Astrocyte (in vitro differentiated cells and primary cell): ENCODE results near the gene CD247. TPM values are rescaled to one million over a fixed set of nuclear protein-coding genes. Genes with fewer than 3 reads are reported as not detected.

ENCODE experiments used
- DNase-seq: peaks from one replicate; pipeline ENCODE4 v3.0.0-alpha.2; 2010; ENCODE audit warnings: low read depth
- FAIRE-seq: peaks from 2 replicates; lab custom pipeline; 2011; peaks lifted over from hg19 to GRCh38; lab: Jason Lieb, UNC
- H2AFZ ChIP-seq: 2 replicates; pipeline ENCODE4 v1.6.0; 2012; ENCODE audit warnings: low read depth, low read length, inconsistent platforms
- H3K27ac ChIP-seq: 2 replicates; pipeline ENCODE4 v1.5.1; 2011; ENCODE audit warnings: low read depth, low read length, inconsistent platforms
- H3K27me3 ChIP-seq: 2 replicates; pipeline ENCODE4 v1.6.0; 2011; ENCODE audit warnings: low read length, inconsistent platforms; ENCODE audit not compliant: insufficient read depth
- H3K36me3 ChIP-seq: 2 replicates; pipeline ENCODE4 v1.5.1; 2011; ENCODE audit warnings: low read length, inconsistent platforms; ENCODE audit not compliant: insufficient read depth
- H3K4me1 ChIP-seq: 2 replicates; pipeline ENCODE4 v1.5.1; 2011; ENCODE audit warnings: low read length, inconsistent platforms; ENCODE audit not compliant: insufficient read depth
- H3K4me2 ChIP-seq: 2 replicates; pipeline ENCODE4 v1.6.0; 2012; ENCODE audit warnings: low read length, inconsistent platforms
- H3K4me3 ChIP-seq: 2 replicates; pipeline ENCODE4 v1.5.1; 2011; ENCODE audit warnings: low read depth, mild to moderate bottlenecking, low read length, inconsistent platforms; ENCODE audit not compliant: insufficient read depth
- H3K79me2 ChIP-seq: 2 replicates; pipeline ENCODE4 v1.6.0; 2012; ENCODE audit warnings: mild to moderate bottlenecking, low read length, inconsistent platforms; ENCODE audit not compliant: insufficient read depth
- H3K9ac ChIP-seq: 2 replicates; pipeline ENCODE4 v1.6.0; 2012; ENCODE audit warnings: mild to moderate bottlenecking, low read length, inconsistent platforms
- H3K9me3 ChIP-seq: 2 replicates; pipeline ENCODE4 v1.5.1; 2012; ENCODE audit warnings: low read depth, mild to moderate bottlenecking, low read length, inconsistent platforms; ENCODE audit not compliant: insufficient read depth
- H4K20me1 ChIP-seq: 2 replicates; pipeline ENCODE4 v1.6.0; 2012; ENCODE audit warnings: low read length, inconsistent platforms; ENCODE audit not compliant: insufficient read depth
- H3K27ac Mint-ChIP-seq: one replicate; pipeline ENCODE4 v1.8.0; 2021; ENCODE audit warnings: mild to moderate bottlenecking, mixed read lengths; ENCODE audit not compliant: unreplicated experiment
- H3K27me3 Mint-ChIP-seq: one replicate; pipeline ENCODE4 v1.8.0; 2021; ENCODE audit warnings: low read depth, mixed read lengths; ENCODE audit not compliant: unreplicated experiment
- H3K36me3 Mint-ChIP-seq: one replicate; pipeline ENCODE4 v1.8.0; 2021; ENCODE audit warnings: low read depth, mixed read lengths; ENCODE audit not compliant: unreplicated experiment
- H3K4me1 Mint-ChIP-seq: one replicate; pipeline ENCODE4 v1.8.0; 2021; ENCODE audit warnings: low read depth, mixed read lengths; ENCODE audit not compliant: unreplicated experiment
- H3K4me3 Mint-ChIP-seq: one replicate; pipeline ENCODE4 v1.8.0; 2021; ENCODE audit warnings: mild to moderate bottlenecking, moderate library complexity, mixed read lengths; ENCODE audit not compliant: unreplicated experiment
- H3K9me3 Mint-ChIP-seq: one replicate; pipeline ENCODE4 v1.8.0; 2021; ENCODE audit warnings: mild to moderate bottlenecking, mixed read lengths; ENCODE audit not compliant: unreplicated experiment
- EZH2 ChIP-seq: IDR thresholded peaks from 2 replicates; pipeline ENCODE4 v1.6.1; 2012; ENCODE audit warnings: mild to moderate bottlenecking, low read length, inconsistent platforms; ENCODE audit not compliant: insufficient read depth
- total RNA-seq: library from RNA; stranded (reverse); gene quantifications from 2 replicates; pipeline ENCODE4 v1.2.1, GENCODE V29; 2021
- TF ChIP-seq, protein P1 (sequence below): IDR thresholded peaks from 2 replicates; pipeline ENCODE4 v1.5.1; 2011; ENCODE audit warnings: low read depth, mild to moderate bottlenecking, inconsistent platforms, low read length, moderate library complexity; ENCODE audit not compliant: insufficient read depth

The CD247 gene
- total RNA-seq, 1 donor from 2014 or later: not detected

DNA sequence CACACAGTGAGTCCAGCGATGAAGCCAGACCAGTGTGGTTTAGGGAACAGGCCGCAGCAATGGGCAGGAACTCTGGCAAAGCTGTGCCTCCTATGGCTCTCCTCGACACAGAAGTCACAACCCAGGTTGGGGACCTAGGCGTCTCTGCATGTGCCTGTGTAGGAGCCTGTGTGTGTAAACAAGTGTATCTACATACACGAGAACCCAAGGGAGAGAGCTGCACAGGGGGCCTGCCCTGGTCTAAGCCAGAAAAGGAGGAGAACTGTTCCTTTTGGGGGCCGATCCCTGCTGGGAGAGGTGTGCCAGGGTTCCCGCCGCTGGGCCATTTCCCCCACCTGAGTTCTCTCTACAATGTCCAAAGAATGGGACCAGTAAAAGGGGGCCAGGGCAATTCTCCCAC is 56.0 kb downstream of the CD247 start:
- Histone ChIP-seq H3K27me3 (peaks cover 14% of the 10 kb centered on the region), H3K4me3 (no peak overlapping the region), H3K9me3 (no peaks in the 10 kb centered on the region), H3K4me2 (no peak overlapping the region), H4K20me1 (no peaks in the 10 kb centered on the region), H3K79me2 (no peaks in the 10 kb centered on the region), H2AFZ (no peak overlapping the region), H3K27ac (no peak overlapping the region), H3K36me3 (no peaks in the 10 kb centered on the region), H3K4me1 (no peaks in the 10 kb centered on the region), H3K9ac (no peak overlapping the region)
- no peaks in the 10 kb centered on the region for H3K36me3 Mint-ChIP-seq
- peaks cover 2% of the 10 kb centered on the region for H3K9me3 Mint-ChIP-seq
- no peak for FAIRE-seq
- no peak for DNase-seq
- H3K27me3 Mint-ChIP-seq: peaks cover 29% of the 10 kb centered on the region
- no peak overlapping the region for H3K27ac Mint-ChIP-seq
- TF ChIP-seq, protein P1, sequence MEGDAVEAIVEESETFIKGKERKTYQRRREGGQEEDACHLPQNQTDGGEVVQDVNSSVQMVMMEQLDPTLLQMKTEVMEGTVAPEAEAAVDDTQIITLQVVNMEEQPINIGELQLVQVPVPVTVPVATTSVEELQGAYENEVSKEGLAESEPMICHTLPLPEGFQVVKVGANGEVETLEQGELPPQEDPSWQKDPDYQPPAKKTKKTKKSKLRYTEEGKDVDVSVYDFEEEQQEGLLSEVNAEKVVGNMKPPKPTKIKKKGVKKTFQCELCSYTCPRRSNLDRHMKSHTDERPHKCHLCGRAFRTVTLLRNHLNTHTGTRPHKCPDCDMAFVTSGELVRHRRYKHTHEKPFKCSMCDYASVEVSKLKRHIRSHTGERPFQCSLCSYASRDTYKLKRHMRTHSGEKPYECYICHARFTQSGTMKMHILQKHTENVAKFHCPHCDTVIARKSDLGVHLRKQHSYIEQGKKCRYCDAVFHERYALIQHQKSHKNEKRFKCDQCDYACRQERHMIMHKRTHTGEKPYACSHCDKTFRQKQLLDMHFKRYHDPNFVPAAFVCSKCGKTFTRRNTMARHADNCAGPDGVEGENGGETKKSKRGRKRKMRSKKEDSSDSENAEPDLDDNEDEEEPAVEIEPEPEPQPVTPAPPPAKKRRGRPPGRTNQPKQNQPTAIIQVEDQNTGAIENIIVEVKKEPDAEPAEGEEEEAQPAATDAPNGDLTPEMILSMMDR: no peak
- no peak for TF ChIP-seq EZH2
- H3K4me1 Mint-ChIP-seq: no peaks in the 10 kb centered on the region
- no peak overlapping the region for H3K4me3 Mint-ChIP-seq

DNA sequence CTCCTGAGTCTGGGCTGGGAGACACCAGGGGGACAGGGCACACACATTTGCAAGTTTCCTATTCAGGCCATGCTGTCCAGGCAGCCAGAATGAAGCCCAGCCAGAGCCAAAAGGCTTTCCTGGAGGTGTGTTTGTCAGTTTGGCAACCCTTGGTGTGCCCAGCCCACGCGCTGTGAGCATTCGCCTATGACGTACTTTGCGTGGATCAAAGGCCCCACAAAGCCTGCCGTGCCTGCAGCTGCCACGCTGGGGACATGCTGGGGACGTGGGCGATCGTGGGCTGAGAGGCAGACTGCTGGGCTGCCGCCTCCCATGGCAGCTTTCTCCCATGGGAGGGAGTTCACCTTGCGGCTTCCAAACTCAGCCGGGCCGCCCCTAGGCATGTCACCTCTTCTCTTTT is 57.5 kb downstream of the CD247 start:
- DNase-seq (no peak), FAIRE-seq (no peak)
- Histone ChIP-seq H3K4me1 (no peaks in the 10 kb centered on the region), H3K79me2 (no peaks in the 10 kb centered on the region), H3K4me3 (no peak overlapping the region), H3K27me3 (peaks cover 22% of the 10 kb centered on the region), H3K9me3 (no peaks in the 10 kb centered on the region), H3K4me2 (no peak overlapping the region), H3K9ac (no peak overlapping the region), H2AFZ (no peak overlapping the region), H4K20me1 (no peaks in the 10 kb centered on the region), H3K36me3 (no peaks in the 10 kb centered on the region), H3K27ac (no peak overlapping the region)
- H3K27ac Mint-ChIP-seq: no peak overlapping the region
- H3K4me1 Mint-ChIP-seq: no peaks in the 10 kb centered on the region
- TF ChIP-seq EZH2: no peak
- TF ChIP-seq, protein P1: no peak
- H3K4me3 Mint-ChIP-seq: no peak overlapping the region
- H3K36me3 Mint-ChIP-seq: no peaks in the 10 kb centered on the region
- peaks cover 2% of the 10 kb centered on the region for H3K9me3 Mint-ChIP-seq
- H3K27me3 Mint-ChIP-seq: peaks cover 44% of the 10 kb centered on the region

DNA sequence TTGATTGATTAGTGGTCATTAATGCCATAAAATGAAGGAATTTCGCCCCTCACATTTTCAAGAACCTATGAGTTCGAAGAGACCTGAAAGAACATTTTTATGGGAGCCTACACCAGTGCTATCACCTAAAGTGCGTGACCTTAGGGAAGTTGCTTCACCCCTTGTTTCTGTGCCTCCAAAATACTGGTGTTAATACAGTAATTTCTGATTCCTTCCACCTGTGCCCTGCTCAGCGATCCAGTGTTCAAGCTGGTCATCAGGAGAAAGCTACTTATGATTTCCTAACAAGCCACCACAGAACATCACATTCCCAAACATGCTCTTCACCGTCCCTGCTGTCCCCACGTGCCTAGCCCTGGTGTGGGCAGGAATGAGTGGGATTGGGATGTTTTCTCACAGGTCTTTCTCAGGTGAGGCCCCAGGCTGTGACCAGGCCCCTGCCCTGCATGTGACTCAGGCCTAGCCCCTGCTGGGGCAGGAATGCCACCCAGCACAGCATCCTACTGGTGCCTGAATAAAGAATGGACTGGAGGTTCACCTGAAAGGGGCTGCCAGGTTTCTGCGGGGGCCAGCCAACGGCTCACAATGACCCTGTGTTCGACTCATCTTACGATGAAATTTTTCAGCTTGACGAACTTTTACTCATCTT is 60.3 kb downstream of the CD247 start:
- no peak for TF ChIP-seq EZH2
- TF ChIP-seq, protein P1: no peak
- Histone ChIP-seq H3K9me3 (no peaks in the 10 kb centered on the region), H4K20me1 (no peaks in the 10 kb centered on the region), H2AFZ (no peak overlapping the region), H3K4me3 (no peak overlapping the region), H3K9ac (no peak overlapping the region), H3K27ac (no peak overlapping the region), H3K36me3 (no peaks in the 10 kb centered on the region), H3K4me1 (peaks cover 3% of the 10 kb centered on the region), H3K4me2 (no peak overlapping the region), H3K79me2 (no peaks in the 10 kb centered on the region), H3K27me3 (peaks cover 11% of the 10 kb centered on the region)
- Mint-ChIP-seq H3K4me1 (no peaks in the 10 kb centered on the region), H3K27me3 (peaks cover 42% of the 10 kb centered on the region), H3K36me3 (no peaks in the 10 kb centered on the region), H3K27ac (no peak overlapping the region), H3K4me3 (no peak overlapping the region), H3K9me3 (peaks cover 2% of the 10 kb centered on the region)
- no peak for FAIRE-seq
- no peak for DNase-seq
